Caco-2 (cell line): ENCODE data around the gene ABHD6. TPM values are rescaled to one million over a fixed set of nuclear protein-coding genes. Genes with fewer than 3 reads are reported as not detected.
"Not testable (repeated sequence)": the region's sequence is repeated elsewhere in the genome, so short reads cannot be mapped to it uniquely, and the experiment has no call there.

Experiments used
- BruUV-seq: library from RNA; stranded (reverse); fragments of 400-500 nt; replicated peaks from 2 replicates; lab custom pipeline; 2021; lab: Mats Ljungman, UMichigan
- CTCF ChIA-PET: fragments of 300-600 bp; sonication (Branson Sonifier 250); formaldehyde crosslinking; loops from one replicate; lab custom pipeline; 2022; ENCODE audit warnings: antibody characterized with exemption; lab: Charles Lee
- POLR2A ChIA-PET: fragments of 300-600 bp; sonication (Branson Sonifier 250); formaldehyde crosslinking; loops from one replicate; lab custom pipeline; 2022; ENCODE audit warnings: antibody characterized with exemption; lab: Charles Lee
- DNase-seq, 2 experiments: peaks; one replicate each; pipeline versions ENCODE4 v3.0.0 to v3.0.0-alpha.2; 2020 to 2022
- H3K27me3 ChIP-seq: replicated peaks from 2 replicates; pipeline ENCODE4 v1.6.0; 2011; ENCODE audit warnings: low read length; ENCODE audit not compliant: control insufficient read depth, insufficient read depth
- H3K36me3 ChIP-seq: 2 replicates; pipeline ENCODE4 v1.5.1; 2011; ENCODE audit warnings: low read length; ENCODE audit not compliant: control insufficient read depth, insufficient read depth
- H3K4me1 ChIP-seq: fragments of 250-450 bp; sonication (Bioruptor Pico); 2 replicates; pipeline ENCODE4 v1.5.1; 2020; ENCODE audit warnings: mild to moderate bottlenecking
- H3K4me3 ChIP-seq: 2 replicates; pipeline ENCODE4 v1.5.1; 2011; ENCODE audit warnings: low read depth, mild to moderate bottlenecking, control low read depth, low read length
- H3K9me3 ChIP-seq: fragments of 250-450 bp; sonication (Bioruptor Pico); 2 replicates; pipeline ENCODE4 v1.5.1; 2020; ENCODE audit warnings: mild to moderate bottlenecking, moderate library complexity
- H3K27ac Mint-ChIP-seq: one replicate; pipeline ENCODE4 v1.8.0; 2022; ENCODE audit warnings: mixed read lengths; ENCODE audit not compliant: unreplicated experiment
- H3K27me3 Mint-ChIP-seq: one replicate; pipeline ENCODE4 v1.8.0; 2022; ENCODE audit warnings: mixed read lengths; ENCODE audit not compliant: insufficient read depth, unreplicated experiment
- H3K36me3 Mint-ChIP-seq: one replicate; pipeline ENCODE4 v1.8.0; 2022; ENCODE audit warnings: mild to moderate bottlenecking, mixed read lengths; ENCODE audit not compliant: insufficient read depth, unreplicated experiment
- H3K4me1 Mint-ChIP-seq: one replicate; pipeline ENCODE4 v1.8.0; 2022; ENCODE audit warnings: low read depth, mixed read lengths; ENCODE audit not compliant: unreplicated experiment
- H3K4me3 Mint-ChIP-seq: one replicate; pipeline ENCODE4 v1.8.0; 2022; ENCODE audit warnings: mild to moderate bottlenecking, moderate library complexity, mixed read lengths; ENCODE audit not compliant: unreplicated experiment
- H3K9me3 Mint-ChIP-seq: one replicate; pipeline ENCODE4 v1.8.0; 2022; ENCODE audit warnings: mixed read lengths; ENCODE audit not compliant: unreplicated experiment
- CTCF ChIP-seq, 2 experiments: fragments of 200-600 bp in 1 of 2; IDR thresholded peaks; 1 replicate in 1 of 2; 2 replicates in 1 of 2; pipeline versions ENCODE4 v1.5.1 to v1.8.0; 2011 to 2022; ENCODE audit warnings: antibody characterized with exemption in 1 of 2, control low read depth in 1 of 2, inconsistent platforms in 1 of 2, low read depth in 1 of 2, low read length in 1 of 2, mild to moderate bottlenecking in 1 of 2, moderate library complexity in 1 of 2; ENCODE audit not compliant: insufficient read depth in 1 of 2, severe bottlenecking in 1 of 2, unreplicated experiment in 1 of 2
- intact Hi-C: fragments of 100-400 bp; cut with micrococcal nuclease; formaldehyde crosslinking; loops from one replicate; pipeline ENCODE4 v1.10.0; 2022; ENCODE audit not compliant: unreplicated experiment
- total RNA-seq: library from RNA; stranded (reverse); gene quantifications from 2 replicates; pipeline ENCODE4 v1.2.3, GENCODE V29; 2022

Gene ABHD6
- total RNA-seq, 1 experiment from 2014 or later: 16.1 TPM

- no TSS peak for BruUV-seq
- Mint-ChIP-seq H3K36me3 (peaks cover 5% of the 10 kb centered on the region), H3K4me1 (peaks cover 13% of the 10 kb centered on the region), H3K9me3 (no peaks in the 10 kb centered on the region), H3K27ac (no peak overlapping the region), H3K4me3 (no peak overlapping the region), H3K27me3 (no peaks in the 10 kb centered on the region)
- POLR2A ChIA-PET: no interaction called here
- DNase-seq: no peak
- H3K27me3 ChIP-seq: no peaks in the 10 kb centered on the region; the same call in 1 of the 2 replicates
- no peaks in the 10 kb centered on the region for H3K9me3 ChIP-seq
- H3K4me1 ChIP-seq: no peaks in the 10 kb centered on the region
- H3K4me3 ChIP-seq: no peak overlapping the region
- CTCF ChIA-PET: interaction anchor here (0.6 to 1.0 kb wide), 2 partner anchors 25 to 270 kb away, joined by 3 to 4 read pairs; no protein-coding TSS in a partner anchor
- H3K36me3 ChIP-seq: no peaks in the 10 kb centered on the region
- intact Hi-C loops: no loop called here
- TF ChIP-seq CTCF (IDR thresholded peaks at IDR 0.05; ENCODE audit: insufficient read depth in 1 of 2, low read depth in 1 of 2, low read length in 1 of 2, severe bottlenecking in 1 of 2, unreplicated experiment in 1 of 2): no peak
These were observed 98.7 kb downstream of the ABHD6 start for GRCh38 chr3:58336135-58336882.

- BruUV-seq: no TSS peak
- no peaks in the 10 kb centered on the region for H3K27me3 Mint-ChIP-seq
- Histone ChIP-seq H3K9me3 (no peaks in the 10 kb centered on the region), H3K4me3 (no peak overlapping the region), H3K27me3 (no peaks in the 10 kb centered on the region), H3K36me3 (no peaks in the 10 kb centered on the region), H3K4me1 (no peaks in the 10 kb centered on the region)
- ChIA-PET CTCF (interaction anchor here (0.6 kb wide), 1 partner anchor 24 kb away, joined by 4 read pairs; no protein-coding TSS in a partner anchor), POLR2A (no interaction called here)
- no peak for DNase-seq
- peaks cover 13% of the 10 kb centered on the region for H3K4me1 Mint-ChIP-seq
- TF ChIP-seq CTCF (IDR thresholded peaks at IDR 0.05; ENCODE audit: insufficient read depth in 1 of 2, low read depth in 1 of 2, low read length in 1 of 2, severe bottlenecking in 1 of 2, unreplicated experiment in 1 of 2): no peak
- H3K27ac Mint-ChIP-seq: no peak overlapping the region
- intact Hi-C loops: no loop called here
- no peak overlapping the region for H3K4me3 Mint-ChIP-seq
- H3K9me3 Mint-ChIP-seq: no peaks in the 10 kb centered on the region
- H3K36me3 Mint-ChIP-seq: peaks cover 5% of the 10 kb centered on the region
These were observed 99.6 kb downstream of the ABHD6 start for GRCh38 chr3:58337190-58337589.

- POLR2A ChIA-PET, CTCF ChIA-PET, intact Hi-C loops, H3K36me3 Mint-ChIP-seq, H3K4me1 ChIP-seq, DNase-seq, H3K36me3 ChIP-seq, H3K4me3 ChIP-seq, H3K27me3 ChIP-seq, H3K27me3 Mint-ChIP-seq, H3K9me3 ChIP-seq, BruUV-seq, H3K9me3 Mint-ChIP-seq, H3K4me3 Mint-ChIP-seq, H3K27ac Mint-ChIP-seq: not testable (repeated sequence)
- H3K4me1 Mint-ChIP-seq: peaks cover 13% of the 10 kb centered on the region
These were observed 101.6 kb downstream of the ABHD6 start for GRCh38 chr3:58339146-58339545.
